K562 (cell line): ENCODE results near the gene CAPZA3. TPM values are rescaled to one million over a fixed set of nuclear protein-coding genes. Genes with fewer than 3 reads are reported as not detected.

Experiments used
- MCM3 ChIP-seq: fragments of 450-650 bp; IDR thresholded peaks from 2 replicates; pipeline ENCODE4 v1.6.1; 2016
- NCOR1 ChIP-seq: fragments of 450-650 bp; IDR thresholded peaks from 2 replicates; pipeline ENCODE4 v1.6.1; 2016; ENCODE audit warnings: mild to moderate bottlenecking, moderate library complexity
- PHTF2 ChIP-seq: fragments of 250-450 bp; sonication (Bioruptor Pico); IDR thresholded peaks from 2 replicates; pipeline ENCODE4 v1.5.0; 2021; ENCODE audit warnings: mild to moderate bottlenecking
- RFX5 ChIP-seq: IDR thresholded peaks from 2 replicates; pipeline ENCODE4 v1.6.1; 2011; ENCODE audit warnings: low read depth, mild to moderate bottlenecking, improper control_type of control experiment, low read length
- SMAD2 ChIP-seq: fragments of 150-350 bp; IDR thresholded peaks from 2 replicates; pipeline ENCODE4 v1.6.1; 2014; ENCODE audit warnings: low read depth, mild to moderate bottlenecking, low read length
- SMARCB1 ChIP-seq: IDR thresholded peaks from 2 replicates; pipeline ENCODE4 v1.6.1; 2011; ENCODE audit warnings: improper control_type of control experiment, low read depth; ENCODE audit not compliant: insufficient read length
- SREBF2 ChIP-seq: sonication (generic); formaldehyde crosslinking; IDR thresholded peaks from 2 replicates; pipeline ENCODE4 v1.4.0; 2020; ENCODE audit warnings: mild to moderate bottlenecking, missing genetic modification reagents
- STAT6 ChIP-seq: sonication (generic); formaldehyde crosslinking; IDR thresholded peaks from 2 replicates; pipeline ENCODE4 v1.8.1; 2023; ENCODE audit warnings: mild to moderate bottlenecking, missing genetic modification reagents
- ZNF280A ChIP-seq: fragments of 450-650 bp; IDR thresholded peaks from 2 replicates; pipeline ENCODE4 v1.6.1; 2018; ENCODE audit warnings: mild to moderate bottlenecking, low read depth; ENCODE audit not compliant: partially characterized antibody
- ZNF41 ChIP-seq: fragments of 250-450 bp; sonication (Bioruptor Pico); conservative IDR thresholded peaks from 2 replicates; pipeline ENCODE4 v1.4.0; 2020; ENCODE audit warnings: mild to moderate bottlenecking
- ZNF561 ChIP-seq: fragments of 450-650 bp; formaldehyde crosslinking; conservative IDR thresholded peaks from 2 replicates; pipeline ENCODE4 v1.4.0; 2020; ENCODE audit warnings: mild to moderate bottlenecking, moderate library complexity
- ZSCAN32 ChIP-seq: fragments of 450-650 bp; formaldehyde crosslinking; IDR thresholded peaks from 2 replicates; pipeline ENCODE4 v1.4.0; 2020; ENCODE audit warnings: mild to moderate bottlenecking, moderate library complexity
- polyA plus RNA-seq, 8 experiments: library from polyadenylated mRNA; depleted of rRNA in 4 of 8; stranded (reverse) in 5 of 8; unstranded in 3 of 8; fragments of >200 nt; fragmentation: Nextera tagmentation in 2 of 8; fragmentation: Illumina TruSeq in 1 of 8; extraction: Ambion mirVana in 2 of 8; extraction: Trizol in 1 of 8; gene quantifications; 2 replicates each; pipeline versions ENCODE4 v1.2.1 to v1.2.3, GENCODE V29; 2011 to 2014; ENCODE audit warnings: inconsistent platforms in 1 of 8, missing spikeins in 1 of 8
- total RNA-seq, 7 experiments: library from RNA; depleted of rRNA in 6 of 7; stranded (reverse); fragments of >200 nt in 6 of 7; fragmentation: Illumina TruSeq in 2 of 7; extraction: Trizol in 2 of 7; gene quantifications; 2 replicates each; pipeline versions ENCODE4 v1.2.1 to v1.2.3, GENCODE V29; 2011 to 2021; ENCODE audit warnings: low replicate concordance in 1 of 7
- TF ChIP-seq, protein P1 (sequence below): sonication (generic); formaldehyde crosslinking; IDR thresholded peaks from 2 replicates; pipeline ENCODE4 v1.8.0; 2023; ENCODE audit warnings: mild to moderate bottlenecking, missing genetic modification reagents
- TF ChIP-seq, protein P2 (sequence below): fragments of 250-450 bp; sonication (Bioruptor Pico); IDR thresholded peaks from 2 replicates; pipeline ENCODE4 v1.5.0; 2021; ENCODE audit warnings: mild to moderate bottlenecking, borderline replicate concordance
- TF ChIP-seq, protein P3 (sequence below): fragments of 450-650 bp; IDR thresholded peaks from 2 replicates; pipeline ENCODE4 v1.6.1; 2016; ENCODE audit warnings: borderline replicate concordance
- TF ChIP-seq, protein P4 (sequence below): fragments of 250-450 bp; sonication (Bioruptor Pico); IDR thresholded peaks from 2 replicates; pipeline ENCODE4 v1.5.0; 2022; ENCODE audit warnings: mild to moderate bottlenecking

Gene CAPZA3
- total and polyA plus RNA-seq, 9 of the 15 experiments (the other 6 are each of a cell fraction or from before 2014, with no cell fraction given), result not detected

DNA sequence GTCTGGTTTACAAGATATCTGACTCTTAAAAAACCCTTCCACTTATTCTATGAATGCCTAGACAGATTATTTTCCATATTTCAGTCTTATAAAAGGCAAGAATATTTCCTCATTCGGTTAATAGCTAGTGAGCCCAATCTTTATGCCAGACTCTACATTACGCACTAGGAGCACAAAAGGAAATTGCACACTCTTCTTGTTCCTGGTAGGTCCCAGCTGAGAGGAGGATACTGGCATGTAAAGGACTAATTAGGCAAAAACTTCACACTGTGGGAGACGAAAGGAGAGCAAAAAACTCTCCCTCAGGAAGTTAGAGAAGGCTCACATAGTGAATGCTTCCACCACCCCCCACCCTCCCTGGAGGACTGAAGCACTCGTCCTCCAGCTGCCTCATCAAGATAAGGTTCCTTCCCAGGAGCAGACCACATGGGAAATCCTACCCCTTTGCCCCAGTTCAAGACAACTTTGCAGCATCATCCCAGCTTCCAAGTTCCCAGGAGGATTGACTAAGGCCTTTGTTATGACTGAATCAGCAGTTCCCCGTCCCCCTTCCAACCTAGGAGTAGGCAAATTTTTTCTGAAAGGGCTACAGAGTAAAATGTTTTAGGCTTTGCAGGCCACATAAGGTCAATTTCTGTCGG is 14.5 kb downstream of the CAPZA3 start (continued):
- TF ChIP-seq, protein P1, sequence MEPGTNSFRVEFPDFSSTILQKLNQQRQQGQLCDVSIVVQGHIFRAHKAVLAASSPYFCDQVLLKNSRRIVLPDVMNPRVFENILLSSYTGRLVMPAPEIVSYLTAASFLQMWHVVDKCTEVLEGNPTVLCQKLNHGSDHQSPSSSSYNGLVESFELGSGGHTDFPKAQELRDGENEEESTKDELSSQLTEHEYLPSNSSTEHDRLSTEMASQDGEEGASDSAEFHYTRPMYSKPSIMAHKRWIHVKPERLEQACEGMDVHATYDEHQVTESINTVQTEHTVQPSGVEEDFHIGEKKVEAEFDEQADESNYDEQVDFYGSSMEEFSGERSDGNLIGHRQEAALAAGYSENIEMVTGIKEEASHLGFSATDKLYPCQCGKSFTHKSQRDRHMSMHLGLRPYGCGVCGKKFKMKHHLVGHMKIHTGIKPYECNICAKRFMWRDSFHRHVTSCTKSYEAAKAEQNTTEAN (CRISPR knock-in tag), result no peak
- TF ChIP-seq ZNF280A (no peak), MCM3 (no peak), SMARCB1 (no peak), ZNF41 (CRISPR knock-in tag) (no peak), RFX5 (no peak), ZSCAN32 (no peak), NCOR1 (0 out of 2 replicates have a peak, but pooled peaks have one; percentile 32), PHTF2 (CRISPR knock-in tag) (no peak), SMAD2 (no peak), STAT6 (CRISPR knock-in tag) (no peak), ZNF561 (CRISPR knock-in tag) (no peak), SREBF2 (no peak)
- TF ChIP-seq, protein P2, sequence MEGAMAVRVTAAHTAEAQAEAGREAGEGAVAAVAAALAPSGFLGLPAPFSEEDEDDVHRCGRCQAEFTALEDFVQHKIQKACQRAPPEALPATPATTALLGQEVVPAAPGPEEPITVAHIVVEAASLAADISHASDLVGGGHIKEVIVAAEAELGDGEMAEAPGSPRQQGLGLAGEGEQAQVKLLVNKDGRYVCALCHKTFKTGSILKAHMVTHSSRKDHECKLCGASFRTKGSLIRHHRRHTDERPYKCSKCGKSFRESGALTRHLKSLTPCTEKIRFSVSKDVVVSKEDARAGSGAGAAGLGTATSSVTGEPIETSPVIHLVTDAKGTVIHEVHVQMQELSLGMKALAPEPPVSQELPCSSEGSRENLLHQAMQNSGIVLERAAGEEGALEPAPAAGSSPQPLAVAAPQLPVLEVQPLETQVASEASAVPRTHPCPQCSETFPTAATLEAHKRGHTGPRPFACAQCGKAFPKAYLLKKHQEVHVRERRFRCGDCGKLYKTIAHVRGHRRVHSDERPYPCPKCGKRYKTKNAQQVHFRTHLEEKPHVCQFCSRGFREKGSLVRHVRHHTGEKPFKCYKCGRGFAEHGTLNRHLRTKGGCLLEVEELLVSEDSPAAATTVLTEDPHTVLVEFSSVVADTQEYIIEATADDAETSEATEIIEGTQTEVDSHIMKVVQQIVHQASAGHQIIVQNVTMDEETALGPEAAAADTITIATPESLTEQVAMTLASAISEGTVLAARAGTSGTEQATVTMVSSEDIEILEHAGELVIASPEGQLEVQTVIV (CRISPR knock-in tag), result no peak
- TF ChIP-seq, protein P3, sequence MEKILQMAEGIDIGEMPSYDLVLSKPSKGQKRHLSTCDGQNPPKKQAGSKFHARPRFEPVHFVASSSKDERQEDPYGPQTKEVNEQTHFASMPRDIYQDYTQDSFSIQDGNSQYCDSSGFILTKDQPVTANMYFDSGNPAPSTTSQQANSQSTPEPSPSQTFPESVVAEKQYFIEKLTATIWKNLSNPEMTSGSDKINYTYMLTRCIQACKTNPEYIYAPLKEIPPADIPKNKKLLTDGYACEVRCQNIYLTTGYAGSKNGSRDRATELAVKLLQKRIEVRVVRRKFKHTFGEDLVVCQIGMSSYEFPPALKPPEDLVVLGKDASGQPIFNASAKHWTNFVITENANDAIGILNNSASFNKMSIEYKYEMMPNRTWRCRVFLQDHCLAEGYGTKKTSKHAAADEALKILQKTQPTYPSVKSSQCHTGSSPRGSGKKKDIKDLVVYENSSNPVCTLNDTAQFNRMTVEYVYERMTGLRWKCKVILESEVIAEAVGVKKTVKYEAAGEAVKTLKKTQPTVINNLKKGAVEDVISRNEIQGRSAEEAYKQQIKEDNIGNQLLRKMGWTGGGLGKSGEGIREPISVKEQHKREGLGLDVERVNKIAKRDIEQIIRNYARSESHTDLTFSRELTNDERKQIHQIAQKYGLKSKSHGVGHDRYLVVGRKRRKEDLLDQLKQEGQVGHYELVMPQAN, result no peak
- TF ChIP-seq, protein P4, sequence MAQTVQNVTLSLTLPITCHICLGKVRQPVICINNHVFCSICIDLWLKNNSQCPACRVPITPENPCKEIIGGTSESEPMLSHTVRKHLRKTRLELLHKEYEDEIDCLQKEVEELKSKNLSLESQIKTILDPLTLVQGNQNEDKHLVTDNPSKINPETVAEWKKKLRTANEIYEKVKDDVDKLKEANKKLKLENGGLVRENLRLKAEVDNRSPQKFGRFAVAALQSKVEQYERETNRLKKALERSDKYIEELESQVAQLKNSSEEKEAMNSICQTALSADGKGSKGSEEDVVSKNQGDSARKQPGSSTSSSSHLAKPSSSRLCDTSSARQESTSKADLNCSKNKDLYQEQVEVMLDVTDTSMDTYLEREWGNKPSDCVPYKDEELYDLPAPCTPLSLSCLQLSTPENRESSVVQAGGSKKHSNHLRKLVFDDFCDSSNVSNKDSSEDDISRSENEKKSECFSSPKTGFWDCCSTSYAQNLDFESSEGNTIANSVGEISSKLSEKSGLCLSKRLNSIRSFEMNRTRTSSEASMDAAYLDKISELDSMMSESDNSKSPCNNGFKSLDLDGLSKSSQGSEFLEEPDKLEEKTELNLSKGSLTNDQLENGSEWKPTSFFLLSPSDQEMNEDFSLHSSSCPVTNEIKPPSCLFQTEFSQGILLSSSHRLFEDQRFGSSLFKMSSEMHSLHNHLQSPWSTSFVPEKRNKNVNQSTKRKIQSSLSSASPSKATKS, result no peak
